KG1 (cell line): ENCODE data around the gene SUCLG2.

Source experiments
- DNase-seq: peaks from one replicate; lab custom pipeline; 2025; lab: John Stamatoyannopoulos, UW

SUCLG2 gene

GRCh38 chr3:67458408-67458807 is 196.0 kb downstream of the SUCLG2 start:
- DNase-seq = no peak

- no peak for DNase-seq
Measured at GRCh38 chr3:67453628-67454027, 200.8 kb downstream of the SUCLG2 start.

- DNase-seq = no peak
Measured at GRCh38 chr3:67450153-67450552, 204.3 kb downstream of the SUCLG2 start.

- no peak for DNase-seq
Measured at GRCh38 chr3:67447393-67447792, 207.0 kb downstream of the SUCLG2 start.

GRCh38 chr3:67437789-67438188 is 216.6 kb downstream of the SUCLG2 start:
- DNase-seq = no peak

GRCh38 chr3:67437090-67437489 is 217.3 kb downstream of the SUCLG2 start:
- DNase-seq = no peak

- no peak for DNase-seq
Measured at GRCh38 chr3:67433109-67433508, 221.3 kb downstream of the SUCLG2 start.

GRCh38 chr3:67431887-67432286 is 222.5 kb downstream of the SUCLG2 start:
- DNase-seq = no peak

GRCh38 chr3:67423722-67424121 is 230.7 kb downstream of the SUCLG2 start:
- DNase-seq = no peak

GRCh38 chr3:67421912-67422311 is 232.5 kb downstream of the SUCLG2 start:
- no peak for DNase-seq

- DNase-seq = no peak
Measured at GRCh38 chr3:67419779-67420178, 234.6 kb downstream of the SUCLG2 start.

GRCh38 chr3:67419218-67419529 is 235.2 kb downstream of the SUCLG2 start:
- no peak for DNase-seq

- DNase-seq = no peak
Measured at GRCh38 chr3:67418426-67419217, 235.8 kb downstream of the SUCLG2 start.

- no peak for DNase-seq
Measured at GRCh38 chr3:67416703-67417102, 237.7 kb downstream of the SUCLG2 start.

GRCh38 chr3:67415511-67415910 is 238.9 kb downstream of the SUCLG2 start:
- no peak for DNase-seq

- DNase-seq = no peak
Measured at GRCh38 chr3:67414740-67415139, 239.7 kb downstream of the SUCLG2 start.

- DNase-seq = no peak
Measured at GRCh38 chr3:67405193-67405592, 249.2 kb downstream of the SUCLG2 start.

- no peak for DNase-seq
Measured at GRCh38 chr3:67402873-67403272, 251.5 kb downstream of the SUCLG2 start.

GRCh38 chr3:67401921-67402320 is 252.5 kb downstream of the SUCLG2 start:
- DNase-seq = no peak

GRCh38 chr3:67400476-67400875 is 253.9 kb downstream of the SUCLG2 start:
- DNase-seq = no peak

GRCh38 chr3:67389176-67389575 is 265.2 kb downstream of the SUCLG2 start:
- peak; percentile 19 for DNase-seq

- no peak for DNase-seq
Measured at GRCh38 chr3:67388738-67389137, 265.7 kb downstream of the SUCLG2 start.

GRCh38 chr3:67386451-67386850 is 268.0 kb downstream of the SUCLG2 start:
- no peak for DNase-seq

- peak; percentile 27 for DNase-seq
Measured at GRCh38 chr3:67384760-67385397, 269.5 kb downstream of the SUCLG2 start.
